ENCODE results near the gene LRRC3.

The LRRC3 gene

DNA sequence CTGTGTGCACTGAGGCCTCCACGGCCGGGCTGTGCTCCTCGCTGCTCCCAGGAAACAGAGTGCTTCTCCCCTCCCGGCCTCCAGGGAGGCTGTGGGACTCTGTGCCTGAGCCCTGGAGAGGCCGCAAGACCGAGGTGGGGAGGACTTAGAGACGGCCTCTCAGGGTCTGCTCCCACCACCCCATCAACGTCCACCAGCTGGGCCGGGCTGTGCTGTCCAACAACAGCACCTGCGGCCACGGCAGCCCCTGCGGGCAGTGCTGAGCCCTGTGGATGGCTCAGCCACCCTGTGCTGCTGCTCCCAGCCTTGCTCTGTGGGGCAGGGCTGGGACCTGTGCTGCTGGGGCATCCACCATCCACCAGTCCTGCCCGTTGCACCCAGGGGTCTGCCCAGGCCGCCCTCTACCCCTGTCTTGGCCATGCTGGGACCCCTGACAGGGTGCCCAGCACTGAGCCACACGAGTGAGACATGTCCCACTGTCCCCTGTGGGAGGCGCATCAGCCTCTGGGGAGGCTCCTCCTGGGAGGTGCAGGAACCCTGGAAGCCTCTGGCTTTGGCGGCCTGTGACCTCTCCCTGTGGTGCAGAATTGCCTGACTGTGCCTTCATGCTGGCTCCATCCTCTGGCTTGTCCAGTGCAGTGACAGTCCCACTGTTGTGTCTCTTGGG, 31.2 kb upstream of the LRRC3 start:
- no peak for DNase-seq (ENCODE audit: low spot score)

- DNase-seq (ENCODE audit: low spot score), result no peak
Observed at GRCh38 chr21:44424608-44425306, 30.6 kb upstream of the LRRC3 start.

DNA sequence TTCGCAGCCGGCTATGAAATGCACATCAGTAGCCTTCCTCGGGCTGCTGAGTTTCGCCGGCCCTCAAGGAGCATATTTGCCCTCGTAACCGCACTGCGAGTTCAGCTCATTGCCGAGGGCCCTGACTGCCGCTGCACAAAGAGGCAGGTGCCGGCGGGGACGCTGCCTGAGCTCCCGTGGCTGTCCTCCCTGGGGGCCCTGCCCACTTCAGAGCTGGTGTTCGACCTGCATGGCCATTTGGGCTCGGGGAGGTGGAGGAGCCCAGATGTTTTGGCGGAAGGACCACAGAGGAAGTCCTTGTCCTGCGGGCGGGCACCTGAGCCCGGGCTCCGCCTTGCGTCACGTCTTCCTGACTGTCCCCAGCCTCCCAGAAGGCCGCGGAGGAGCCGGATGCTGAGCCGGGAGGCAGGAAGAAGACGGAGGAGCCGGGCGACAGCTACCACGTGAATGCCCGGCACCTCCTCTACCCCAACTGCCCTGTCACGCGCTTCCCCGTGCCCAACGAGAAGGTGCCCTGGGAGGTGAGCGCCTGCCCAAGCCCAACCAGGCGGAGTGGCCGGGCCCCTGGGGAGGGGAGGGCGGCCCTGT, 29.9 kb upstream of the LRRC3 start:
- no peak for DNase-seq (ENCODE audit: low spot score)

DNA sequence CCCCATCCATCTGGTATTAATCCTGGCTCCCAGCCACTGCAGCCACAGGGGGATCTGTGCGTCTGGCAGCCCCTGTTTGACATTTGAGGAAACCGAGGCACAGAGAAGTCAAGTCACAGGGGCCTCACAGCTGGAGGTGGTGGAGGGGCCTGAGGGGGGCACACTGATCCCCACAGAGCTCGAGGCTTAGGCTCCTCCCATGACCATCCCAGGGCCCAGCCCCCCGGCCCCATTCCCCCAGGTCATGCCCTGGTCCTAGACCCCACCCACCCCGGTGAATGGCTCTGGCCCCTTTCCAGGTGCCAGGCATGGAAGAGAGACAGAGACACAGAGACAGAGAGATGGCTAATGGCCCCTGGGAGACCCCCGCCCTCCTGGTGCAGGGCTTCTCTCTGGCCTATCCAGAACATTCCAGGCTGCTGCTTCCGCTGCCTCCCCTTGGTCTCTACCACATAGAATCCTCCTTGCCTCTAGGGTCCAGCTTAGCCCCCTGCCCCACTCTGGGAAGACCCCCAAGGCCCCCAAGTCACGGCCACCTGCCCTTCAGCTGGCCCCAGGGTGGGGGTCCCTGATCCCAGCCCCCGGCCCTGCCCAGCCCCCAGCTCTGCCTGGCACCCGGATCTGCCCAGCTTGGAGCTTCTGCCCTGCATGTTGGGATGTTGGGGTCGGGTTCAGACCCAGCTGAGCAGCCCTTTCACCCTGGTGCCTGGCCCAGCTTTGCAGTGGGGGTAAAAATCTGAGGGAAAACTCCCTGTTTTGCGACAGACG, 29.2 kb upstream of the LRRC3 start:
- no peak for DNase-seq (ENCODE audit: low spot score)

DNA sequence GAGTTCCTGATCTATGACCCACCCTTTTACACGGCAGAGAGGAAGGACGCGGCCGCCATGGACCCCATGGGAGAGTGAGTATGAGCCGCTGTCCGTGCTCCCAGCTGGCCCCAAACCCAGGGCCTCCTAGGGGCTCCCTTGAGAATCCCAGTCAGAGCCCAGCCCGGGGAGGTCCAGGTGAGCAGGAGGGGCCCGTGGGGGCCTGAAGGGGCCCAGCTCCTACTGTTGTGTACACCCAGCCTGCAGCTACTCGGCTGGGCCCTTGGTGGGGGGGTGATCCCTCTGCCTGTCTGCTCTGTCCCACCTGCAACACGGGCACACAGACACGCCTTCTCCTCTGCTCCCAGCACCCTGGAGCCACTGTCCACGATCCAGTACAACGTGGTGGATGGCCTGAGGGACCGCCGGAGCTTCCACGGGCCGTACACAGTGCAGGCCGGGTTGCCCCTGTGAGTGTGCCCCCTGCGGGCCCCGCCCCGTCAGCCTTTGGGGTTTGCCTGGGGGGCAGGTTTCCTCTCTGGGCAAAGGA, 28.6 kb upstream of the LRRC3 start:
- no peak for DNase-seq (ENCODE audit: low spot score)

DNA sequence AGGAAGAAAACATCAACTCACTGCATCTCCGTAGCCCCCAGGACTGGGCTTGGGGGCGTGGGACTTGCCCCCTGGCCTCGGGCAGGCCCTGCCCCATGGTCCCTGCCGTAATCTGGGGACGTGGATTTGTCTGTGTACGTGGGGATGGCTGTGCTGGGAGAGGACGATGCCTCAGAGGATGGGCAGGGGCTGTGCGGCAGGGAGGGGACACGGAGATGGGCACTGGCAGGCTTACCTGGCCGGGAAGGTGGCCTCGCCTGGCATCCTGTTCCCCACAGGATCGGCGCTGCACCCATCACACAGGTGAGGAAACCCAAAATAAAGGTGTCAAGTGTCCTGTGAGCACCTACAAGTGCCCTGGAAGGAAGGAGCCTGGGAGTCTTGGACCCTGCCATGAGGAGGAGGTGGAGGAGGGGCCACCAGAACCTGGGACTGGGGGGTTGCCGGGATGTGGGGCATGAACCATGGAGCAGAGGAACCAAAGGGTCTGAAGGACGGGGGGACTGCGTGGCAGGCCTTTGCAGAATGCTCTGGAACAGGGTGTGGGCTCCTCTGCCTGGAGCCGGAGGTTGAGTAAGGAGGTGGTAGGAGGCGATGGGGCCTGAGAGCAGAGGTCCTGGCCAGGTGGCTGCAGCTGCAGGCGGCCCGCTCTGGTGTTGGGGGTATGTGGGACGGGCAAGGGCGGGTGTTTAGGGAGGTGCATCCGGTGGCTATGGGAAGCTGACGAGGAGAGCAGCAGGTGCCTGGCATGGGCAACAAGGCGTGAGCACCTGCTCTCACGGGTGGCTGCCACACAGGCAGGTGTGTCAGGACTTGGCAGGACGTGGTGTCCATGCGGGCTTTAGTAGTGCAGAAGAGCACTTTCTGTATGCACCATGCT, 27.8 kb upstream of the LRRC3 start:
- no peak for DNase-seq (ENCODE audit: low spot score)

GRCh38 chr21:44428281-44428960, 26.9 kb upstream of the LRRC3 start:
- DNase-seq (ENCODE audit: low spot score), result no peak

DNA sequence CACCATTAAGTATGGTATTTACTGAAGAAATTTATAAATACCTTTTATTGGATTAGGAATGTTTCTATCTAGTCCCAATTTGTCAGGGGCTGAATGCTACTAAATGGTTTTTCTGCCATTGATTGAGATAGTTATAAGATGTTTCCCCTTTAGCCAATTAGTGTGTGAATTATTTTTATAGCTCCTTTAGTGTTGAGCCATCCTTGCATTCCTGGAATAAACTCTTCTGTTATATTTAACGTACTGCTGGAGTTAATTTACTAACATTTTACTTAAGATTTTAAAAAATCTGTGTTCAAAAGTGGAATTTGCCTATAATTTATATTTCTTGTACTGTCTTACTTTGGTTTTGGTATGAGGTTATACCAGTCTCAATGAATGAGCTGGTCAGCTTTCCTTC, 25.4 kb upstream of the LRRC3 start:
- no peak for DNase-seq (ENCODE audit: low spot score)

- DNase-seq (ENCODE audit: low spot score), result no peak
Observed at GRCh38 chr21:44431300-44431699, 24.0 kb upstream of the LRRC3 start.

DNA sequence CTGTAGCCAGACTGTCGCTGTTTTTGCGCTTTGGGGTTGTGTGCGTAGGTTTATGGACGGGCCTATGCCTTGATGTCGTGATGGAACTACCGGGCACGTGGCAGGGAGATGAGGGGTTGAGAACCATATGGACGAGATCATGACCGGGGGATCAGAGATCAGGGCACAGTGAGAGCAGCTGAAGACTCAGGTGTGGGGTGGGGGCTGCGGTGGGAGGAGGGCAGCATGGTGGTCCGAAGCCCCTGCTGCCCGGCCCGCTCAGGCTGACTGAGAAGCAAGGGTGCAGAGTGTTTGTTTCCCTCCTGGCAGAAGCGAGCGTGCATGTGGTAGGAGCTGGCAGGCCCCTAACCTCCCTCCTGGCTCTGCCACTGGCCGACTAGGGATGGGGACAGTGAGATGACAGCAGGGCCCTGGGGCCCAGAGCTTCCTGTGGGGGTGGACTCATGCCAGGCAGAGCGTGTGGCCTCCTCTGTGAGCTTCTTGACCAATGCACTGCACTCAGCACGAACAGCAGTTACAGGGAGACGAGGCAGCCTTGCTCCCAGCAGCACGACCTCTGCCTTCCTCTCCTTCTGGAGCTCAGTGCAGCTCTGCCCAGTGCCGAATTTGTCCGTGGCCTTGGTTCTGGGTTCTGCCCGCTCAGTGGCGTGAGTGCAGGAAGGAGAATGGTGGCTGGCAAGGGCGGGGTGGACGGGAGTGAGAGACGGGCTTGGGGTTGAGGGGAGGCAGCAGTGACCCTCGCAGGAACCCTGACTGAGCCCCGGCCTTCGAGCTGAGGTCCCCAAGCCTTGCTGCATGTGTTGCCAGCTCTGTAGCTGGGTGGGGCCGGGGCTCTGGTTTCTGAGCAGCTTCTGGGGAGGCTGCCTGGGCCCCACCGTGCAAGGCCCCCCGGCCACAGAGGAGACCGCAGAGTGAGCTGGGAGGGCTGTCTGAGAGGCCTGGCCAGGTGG, 22.2 kb upstream of the LRRC3 start:
- DNase-seq (ENCODE audit: low spot score), result no peak

DNA sequence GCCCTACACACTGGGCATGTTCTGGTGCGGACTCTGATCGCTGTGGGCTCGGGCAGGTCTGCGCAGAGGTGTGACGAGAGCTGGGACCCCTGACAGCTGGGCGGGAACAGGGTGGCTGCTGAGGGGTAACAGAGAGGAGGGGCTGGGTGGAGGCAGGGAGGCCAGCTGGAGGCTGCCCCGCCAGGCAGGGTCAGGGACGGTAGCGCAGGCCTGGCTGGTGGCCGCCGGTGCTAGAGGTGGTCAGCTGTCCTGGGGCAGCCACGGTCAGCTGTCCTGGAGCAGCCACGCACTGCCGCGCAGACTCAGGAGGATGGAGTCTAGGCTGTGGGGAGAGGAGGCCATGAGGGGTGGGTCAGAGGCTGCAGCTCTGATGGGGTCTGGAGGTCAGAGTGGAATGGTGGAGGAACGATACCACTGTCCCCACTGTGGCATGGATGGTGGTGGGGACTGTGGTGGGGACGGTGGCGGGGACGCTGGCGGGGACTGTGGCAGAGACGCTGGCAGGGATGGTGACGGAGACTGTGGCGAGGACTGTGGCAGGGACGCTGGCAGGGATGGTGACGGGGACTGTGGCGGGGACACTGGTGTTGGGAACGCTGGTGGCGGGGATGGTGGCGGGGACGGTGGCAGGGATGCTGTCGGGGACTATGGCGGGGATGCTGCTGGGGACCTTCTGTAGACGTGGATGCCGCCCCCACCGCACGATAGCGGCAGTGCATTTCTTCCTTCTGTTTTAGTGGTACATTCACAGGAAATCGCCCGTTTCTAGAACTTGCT, 21.3 kb upstream of the LRRC3 start:
- DNase-seq (ENCODE audit: low spot score), result no peak

DNA sequence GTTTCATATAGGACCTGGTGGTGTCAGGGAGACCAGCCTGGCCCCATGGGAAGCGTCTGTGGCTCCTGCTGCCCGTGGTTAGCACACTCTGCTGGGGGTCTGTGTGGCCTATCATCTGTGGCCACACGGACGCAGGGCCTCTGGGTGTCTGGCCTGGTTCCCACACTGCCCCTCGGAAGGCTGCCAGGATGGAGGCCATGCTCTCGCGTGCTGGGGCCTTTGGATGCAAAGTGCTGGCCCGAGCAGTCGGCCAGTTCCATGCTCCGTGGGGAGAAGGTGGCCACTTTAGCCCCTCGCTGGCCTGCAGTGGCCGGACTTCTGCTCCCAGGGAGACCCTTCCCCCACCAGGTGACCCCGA, 20.8 kb upstream of the LRRC3 start:
- DNase-seq (ENCODE audit: low spot score), result no peak

DNA sequence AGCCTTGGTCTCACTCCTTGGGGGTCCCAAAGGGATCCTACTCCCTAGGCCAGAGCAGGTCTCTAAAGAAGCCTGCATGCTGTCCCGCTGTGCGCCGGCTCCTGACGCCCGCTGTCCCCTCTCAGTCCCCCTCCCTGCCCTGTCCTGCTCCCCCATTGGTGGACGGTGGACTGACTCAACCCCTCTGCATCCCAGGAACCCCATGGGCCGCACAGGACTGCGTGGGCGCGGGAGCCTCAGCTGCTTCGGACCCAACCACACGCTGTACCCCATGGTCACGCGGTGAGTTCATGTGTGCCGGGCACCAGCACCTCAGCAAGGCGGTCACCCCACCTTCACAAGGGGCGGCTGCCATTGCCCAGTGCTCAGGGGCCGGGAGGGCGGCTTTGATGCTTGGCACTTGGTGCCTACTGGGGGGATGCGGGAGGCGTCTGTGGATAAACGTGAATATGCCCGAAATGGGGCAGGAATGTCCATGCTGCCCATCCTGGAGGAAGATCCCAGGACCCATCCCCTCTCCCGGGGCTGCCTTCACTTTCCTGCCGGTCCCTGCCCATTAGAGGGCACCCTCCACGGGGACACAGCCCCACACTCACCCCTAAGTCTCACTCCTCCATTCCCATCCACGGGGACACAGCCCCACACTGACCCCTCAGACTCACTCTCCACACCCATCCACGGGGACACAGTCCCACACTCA, 20.2 kb upstream of the LRRC3 start:
- DNase-seq (ENCODE audit: low spot score), result no peak

GRCh38 chr21:44436111-44436611, 19.1 kb upstream of the LRRC3 start:
- no peak for DNase-seq (ENCODE audit: low spot score)

DNA sequence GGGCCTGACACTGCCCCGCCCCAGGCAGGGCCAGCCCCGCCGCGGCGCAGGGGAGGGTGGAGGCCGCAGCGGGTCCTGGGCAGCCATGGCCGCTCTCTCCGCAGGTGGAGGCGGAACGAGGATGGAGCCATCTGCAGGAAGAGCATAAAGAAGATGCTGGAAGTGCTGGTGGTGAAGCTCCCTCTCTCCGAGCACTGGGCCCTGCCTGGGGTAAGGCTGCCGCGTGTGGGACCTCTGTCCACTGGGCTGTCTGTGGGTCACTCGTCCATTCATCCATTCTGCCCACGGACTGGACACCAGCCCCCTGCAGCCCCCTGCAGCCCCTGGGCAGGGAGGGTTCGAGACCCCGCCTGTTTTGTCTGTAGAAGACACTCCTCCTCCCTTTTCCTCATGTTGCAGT, 18.4 kb upstream of the LRRC3 start:
- DNase-seq (ENCODE audit: low spot score), result no peak

GRCh38 chr21:44437371-44437695, 18.0 kb upstream of the LRRC3 start:
- no peak for DNase-seq (ENCODE audit: low spot score)

GRCh38 chr21:44437696-44438431, 17.4 kb upstream of the LRRC3 start:
- no peak for DNase-seq (ENCODE audit: low spot score)
